Naive thymus-derived CD4-positive, alpha-beta T cell (primary cell): ENCODE measurements around the gene RAB29. TPM values are rescaled to one million over a fixed set of nuclear protein-coding genes. Genes with fewer than 3 reads are reported as not detected.

Source experiments
- ATAC-seq: fragments of 150-1000 bp; cut with Tn5 transposase; 2 replicates; pipeline ENCODE4 v1.10.0; 2021; ENCODE audit warnings: mild to moderate bottlenecking, moderate library complexity
- CTCF ChIA-PET: fragments of 350-600 bp; sonication (Branson Sonifier 250); formaldehyde crosslinking; loops from one replicate; lab custom pipeline; 2021; ENCODE audit warnings: antibody characterized with exemption; lab: Charles Lee
- POLR2A ChIA-PET: fragments of 350-600 bp; sonication (Branson Sonifier 250); formaldehyde crosslinking; loops from one replicate; lab custom pipeline; 2021; ENCODE audit warnings: antibody characterized with exemption, inconsistent platforms; lab: Charles Lee
- DNase-seq, 9 donors: peaks; one replicate each; pipeline versions ENCODE4 v3.0.0 to v3.0.0-alpha.2; 2020 to 2022; ENCODE audit warnings: mixed read lengths in 1 of 9
- H3K27ac ChIP-seq: one replicate; pipeline ENCODE4 v1.7.0; 2013; ENCODE audit warnings: mild to moderate bottlenecking, low read depth, low read length, moderate library complexity
- H3K27me3 ChIP-seq, 2 donors: one replicate each; pipeline ENCODE4 v1.7.0; 2013; ENCODE audit warnings: low read length in 2 of 2, mild to moderate bottlenecking in 2 of 2, moderate library complexity in 2 of 2; ENCODE audit not compliant: control insufficient read depth in 2 of 2, insufficient read depth in 2 of 2
- H3K36me3 ChIP-seq, 3 experiments: 1 replicate in 2 of 3; 2 replicates in 1 of 3; pipeline ENCODE4 v1.7.0; 2013; ENCODE audit warnings: low read length in 3 of 3, mild to moderate bottlenecking in 3 of 3, moderate library complexity in 1 of 3; ENCODE audit not compliant: insufficient read depth in 3 of 3, control insufficient read depth in 2 of 3
- H3K4me1 ChIP-seq, 2 donors: one replicate each; pipeline ENCODE4 v1.7.0; 2013; ENCODE audit warnings: low read length in 2 of 2, mild to moderate bottlenecking in 2 of 2, moderate library complexity in 1 of 2; ENCODE audit not compliant: control insufficient read depth in 2 of 2, insufficient read depth in 2 of 2
- H3K4me3 ChIP-seq: 2 replicates; pipeline ENCODE4 v1.7.0; 2013; ENCODE audit warnings: mild to moderate bottlenecking, low read length
- H3K9me3 ChIP-seq, 3 experiments: 1 replicate in 2 of 3; 2 replicates in 1 of 3; pipeline ENCODE4 v1.7.0; 2013; ENCODE audit warnings: low read length in 3 of 3; ENCODE audit not compliant: control insufficient read depth in 2 of 3
- H3K27ac Mint-ChIP-seq, 9 donors: one replicate each; pipeline ENCODE4 v1.8.0; 2020 to 2022; ENCODE audit warnings: mixed read lengths in 9 of 9, mild to moderate bottlenecking in 8 of 9, moderate library complexity in 5 of 9, inconsistent platforms in 2 of 9
- H3K27me3 Mint-ChIP-seq, 5 donors: one replicate each; pipeline ENCODE4 v1.8.0; 2021 to 2022; ENCODE audit warnings: mixed read lengths in 5 of 5, mild to moderate bottlenecking in 1 of 5
- H3K36me3 Mint-ChIP-seq, 5 donors: one replicate each; pipeline ENCODE4 v1.8.0; 2020 to 2022; ENCODE audit warnings: mixed read lengths in 5 of 5, mild to moderate bottlenecking in 3 of 5, inconsistent platforms in 1 of 5
- H3K4me1 Mint-ChIP-seq, 7 donors: one replicate each; pipeline ENCODE4 v1.8.0; 2020 to 2022; ENCODE audit warnings: mixed read lengths in 7 of 7, mild to moderate bottlenecking in 3 of 7, inconsistent platforms in 1 of 7
- H3K4me3 Mint-ChIP-seq, 10 donors: one replicate each; pipeline ENCODE4 v1.8.0; 2020 to 2022; ENCODE audit warnings: mild to moderate bottlenecking in 10 of 10, mixed read lengths in 10 of 10, moderate library complexity in 6 of 10, inconsistent platforms in 2 of 10
- H3K9me3 Mint-ChIP-seq, 11 donors: one replicate each; pipeline ENCODE4 v1.8.0; 2020 to 2022; ENCODE audit warnings: mixed read lengths in 11 of 11, mild to moderate bottlenecking in 4 of 11, inconsistent platforms in 1 of 11, moderate library complexity in 1 of 11
- intact Hi-C, 2 donors: fragments of 100-400 bp; cut with micrococcal nuclease; formaldehyde crosslinking; loops; one replicate each; pipeline ENCODE4 v1.15.1; 2023
- polyA plus RNA-seq, 2 donors: library from polyadenylated mRNA; unstranded; fragments of 300-500 nt; fragmentation: Illumina TruSeq; gene quantifications; one replicate each; pipeline ENCODE4 v1.2.3, GENCODE V29; 2021
- total RNA-seq, 6 experiments: library from RNA in 5 of 6; stranded (reverse) in 5 of 6; gene quantifications; 1 replicate in 5 of 6; 2 replicates in 1 of 6; pipeline ENCODE4 v1.2.3 and lab custom pipeline; 2021 to 2026

The RAB29 gene
- total and polyA plus RNA-seq, 7 experiments from 2014 or later = 23.9 to 76.6 (median 48.1) TPM

- Histone ChIP-seq H3K27ac (no peak overlapping the region), H3K27me3 (no peaks in the 10 kb centered on the region), H3K9me3 (no peaks in the 10 kb centered on the region), H3K4me3 (no peak overlapping the region), H3K4me1 (peaks cover 1 to 9% of the 10 kb centered on the region in 2 donors), H3K36me3 (peaks cover 12 to 26% (median 16%) of the 10 kb centered on the region in 3 experiments)
- Mint-ChIP-seq H3K9me3 (peaks cover 0 to 2% (median 0%) of the 10 kb centered on the region in 11 donors), H3K27ac (peak overlapping the region in 2 of 9 donors; percentile 25 to 60), H3K36me3 (peaks cover 0 to 30% (median 22%) of the 10 kb centered on the region in 5 donors), H3K4me1 (peaks cover 5 to 24% (median 18%) of the 10 kb centered on the region in 7 donors), H3K27me3 (no peaks in the 10 kb centered on the region), H3K4me3 (no peak overlapping the region)
- DNase-seq (no peak), ATAC-seq (no peak)
- intact Hi-C loops = no loop called here
- CTCF ChIA-PET = no interaction called here
- POLR2A ChIA-PET = interaction anchor here (0.6 to 2.4 kb wide), 2 partner anchors 12 to 545 kb away, joined by 3 to 7 read pairs; no protein-coding TSS in a partner anchor
These were observed 8.7 kb downstream of the RAB29 start for GRCh38 chr1:205766570-205766969.

DNA sequence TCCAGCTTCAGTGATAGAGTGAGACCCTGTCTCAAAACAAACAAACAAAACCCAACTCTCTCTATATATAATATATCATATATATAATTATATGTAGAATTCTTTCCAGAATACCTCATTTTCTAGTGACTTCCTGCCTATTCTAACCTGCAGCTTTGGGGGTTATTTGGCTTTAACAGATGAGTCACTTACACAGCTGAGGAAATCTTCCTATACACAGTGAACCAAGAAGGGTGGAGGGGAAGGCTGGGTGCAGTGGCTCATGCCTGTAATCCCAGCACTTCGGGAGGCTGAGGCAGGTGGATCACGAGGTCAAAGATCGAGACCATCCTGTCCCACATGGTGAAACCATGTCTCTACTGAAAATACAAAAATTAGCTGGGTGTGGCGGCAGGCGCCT is 9.2 kb downstream of the RAB29 start:
- Histone ChIP-seq H3K4me3 (no peak overlapping the region), H3K36me3 (peaks cover 12 to 26% (median 16%) of the 10 kb centered on the region in 3 experiments), H3K9me3 (no peaks in the 10 kb centered on the region), H3K27ac (no peak overlapping the region), H3K27me3 (no peaks in the 10 kb centered on the region), H3K4me1 (peaks cover 0 to 4% of the 10 kb centered on the region in 2 donors)
- Mint-ChIP-seq H3K4me3 (no peak overlapping the region), H3K36me3 (peaks cover 0 to 34% (median 22%) of the 10 kb centered on the region in 5 donors), H3K27ac (peak overlapping the region in 3 of 9 donors; percentile 25 to 60 (median 43)), H3K9me3 (peaks cover 0 to 2% (median 0%) of the 10 kb centered on the region in 11 donors), H3K4me1 (peaks cover 0 to 18% (median 13%) of the 10 kb centered on the region in 7 donors), H3K27me3 (no peaks in the 10 kb centered on the region)
- no peak for DNase-seq
- intact Hi-C loops = no loop called here
- POLR2A ChIA-PET = interaction anchor here (0.6 to 2.4 kb wide), 5 partner anchors 9 to 544 kb away, joined by 3 to 7 read pairs (median 3); partner anchors contain the start of gene RAB29
- CTCF ChIA-PET = no interaction called here
- no peak for ATAC-seq

GRCh38 chr1:205764578-205764977 is 10.7 kb downstream of the RAB29 start:
- Mint-ChIP-seq H3K4me3 (no peak overlapping the region), H3K27ac (peak overlapping the region in 1 of 9 donors; percentile 15), H3K27me3 (no peaks in the 10 kb centered on the region), H3K9me3 (no peaks in the 10 kb centered on the region), H3K4me1 (peaks cover 0 to 8% (median 0%) of the 10 kb centered on the region in 7 donors), H3K36me3 (peaks cover 0 to 31% (median 21%) of the 10 kb centered on the region in 5 donors)
- ChIA-PET CTCF (no interaction called here), POLR2A (interaction anchor here (1.1 to 2.4 kb wide), 5 partner anchors 10 to 18 kb away, joined by 3 to 7 read pairs (median 5); partner anchors contain the start of gene RAB29)
- Histone ChIP-seq H3K4me3 (no peak overlapping the region), H3K27ac (no peak overlapping the region), H3K27me3 (no peaks in the 10 kb centered on the region), H3K36me3 (peaks cover 4 to 14% (median 7%) of the 10 kb centered on the region in 3 experiments), H3K9me3 (no peaks in the 10 kb centered on the region), H3K4me1 (no peaks in the 10 kb centered on the region)
- intact Hi-C loops = no loop called here
- DNase-seq (no peak), ATAC-seq (no peak)

GRCh38 chr1:205763980-205764379 is 11.3 kb downstream of the RAB29 start:
- no peaks in the 10 kb centered on the region for H3K9me3 Mint-ChIP-seq
- H3K27me3 Mint-ChIP-seq = no peaks in the 10 kb centered on the region
- H3K4me3 Mint-ChIP-seq = no peak overlapping the region
- ChIA-PET CTCF (no interaction called here), POLR2A (interaction anchor here (0.6 to 2.2 kb wide), 3 partner anchors 10 to 15 kb away, joined by 4 to 6 read pairs (median 5); no protein-coding TSS in a partner anchor)
- H3K4me1 ChIP-seq = no peaks in the 10 kb centered on the region
- peaks cover 0 to 27% (median 15%) of the 10 kb centered on the region in 5 donors for H3K36me3 Mint-ChIP-seq
- DNase-seq (no peak), ATAC-seq (no peak)
- H3K4me1 Mint-ChIP-seq = peaks cover 0 to 8% (median 0%) of the 10 kb centered on the region in 7 donors
- no peaks in the 10 kb centered on the region for H3K27me3 ChIP-seq
- no peaks in the 10 kb centered on the region for H3K9me3 ChIP-seq
- H3K27ac Mint-ChIP-seq = peak overlapping the region in 2 of 9 donors; percentile 15 to 21
- H3K36me3 ChIP-seq = peaks cover 0 to 8% (median 2%) of the 10 kb centered on the region in 3 experiments
- no peak overlapping the region for H3K4me3 ChIP-seq
- intact Hi-C loops = no loop called here
- no peak overlapping the region for H3K27ac ChIP-seq

DNA sequence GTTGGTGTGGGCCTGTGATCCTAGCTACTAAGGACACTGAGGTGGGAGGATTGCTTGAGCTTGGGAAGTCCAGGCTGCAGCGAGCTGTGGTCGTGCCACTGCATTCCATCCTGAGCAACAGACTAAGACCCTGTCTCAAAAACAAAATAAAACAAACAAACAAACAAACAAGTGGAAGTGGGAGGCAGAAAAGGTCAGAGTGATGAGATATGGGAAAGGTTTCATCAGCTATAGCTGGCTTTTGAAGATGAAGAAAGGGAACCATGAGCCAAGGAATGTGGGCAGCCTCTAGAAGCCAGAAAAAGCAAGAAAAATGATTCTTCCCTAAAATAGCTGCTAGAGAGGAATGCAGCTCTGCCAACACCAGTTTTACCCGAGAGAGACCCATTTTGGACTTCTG is 14.7 kb downstream of the RAB29 start:
- H3K27me3 Mint-ChIP-seq = peaks cover 0 to 3% (median 0%) of the 10 kb centered on the region in 5 donors

GRCh38 chr1:205756552-205756951 is 18.7 kb downstream of the RAB29 start:
- Histone ChIP-seq H3K36me3 (no peaks in the 10 kb centered on the region), H3K4me3 (no peak overlapping the region), H3K27ac (no peak overlapping the region), H3K4me1 (no peaks in the 10 kb centered on the region), H3K9me3 (no peaks in the 10 kb centered on the region), H3K27me3 (no peaks in the 10 kb centered on the region)
- Mint-ChIP-seq H3K27ac (peak overlapping the region in 1 of 9 donors; percentile 31), H3K4me1 (peaks cover 0 to 5% (median under 1%) of the 10 kb centered on the region in 7 donors), H3K36me3 (peaks cover 0 to 20% (median 6%) of the 10 kb centered on the region in 5 donors), H3K4me3 (no peak overlapping the region), H3K9me3 (no peaks in the 10 kb centered on the region), H3K27me3 (peaks cover 0 to 3% (median 0%) of the 10 kb centered on the region in 5 donors)
- intact Hi-C loops = no loop called here
- ChIA-PET POLR2A (no interaction called here), CTCF (no interaction called here)
- DNase-seq (no peak), ATAC-seq (no peak)

More for the DNA sequence above, 14.7 kb downstream of the RAB29 start:
- Mint-ChIP-seq H3K36me3 (peaks cover 0 to 23% (median 9%) of the 10 kb centered on the region in 5 donors), H3K27ac (peak overlapping the region in 2 of 9 donors; percentile 56 to 59), H3K4me1 (peaks cover 0 to 5% (median 0%) of the 10 kb centered on the region in 7 donors), H3K4me3 (no peak overlapping the region), H3K9me3 (no peaks in the 10 kb centered on the region)
- ATAC-seq (no peak), DNase-seq (no peak)
- Histone ChIP-seq H3K27ac (no peak overlapping the region), H3K4me1 (no peaks in the 10 kb centered on the region), H3K27me3 (no peaks in the 10 kb centered on the region), H3K4me3 (no peak overlapping the region), H3K9me3 (no peaks in the 10 kb centered on the region), H3K36me3 (no peaks in the 10 kb centered on the region)
- ChIA-PET CTCF (no interaction called here), POLR2A (interaction anchor here (0.6 to 1.2 kb wide), 3 partner anchors 10 to 12 kb away, joined by 3 to 4 read pairs (median 4); partner anchors contain the start of gene NUCKS1)
- intact Hi-C loops = no loop called here
